Measurements from ENCODE around the gene PTPRN2. TPM values are rescaled to one million over a fixed set of nuclear protein-coding genes. Genes with fewer than 3 reads are reported as not detected.

The PTPRN2 gene
- total and polyA plus RNA-seq, 7 donors = 0.47 to 0.82 (median 0.51) TPM

GRCh38 chr7:158112571-158113320 lies 474.9 kb downstream of the PTPRN2 start:
- DNase-seq = no peak

GRCh38 chr7:158111906-158112570 lies 475.6 kb downstream of the PTPRN2 start:
- no peak overlapping the region for H3K4me3 ChIP-seq
- no peaks in the 10 kb centered on the region for H3K27me3 ChIP-seq (ENCODE audit: insufficient read depth in 3 of 3, low read length in 2 of 3)
- H3K36me3 ChIP-seq (ENCODE audit: insufficient read depth in 1 of 2, low read depth in 1 of 2) = no peaks in the 10 kb centered on the region
- H3K4me1 ChIP-seq = no peaks in the 10 kb centered on the region
- 79 to 86% (median 82%) methylated on average over 13 to 15 of the region's 15 CpGs for WGBS, 3 donors
- peaks cover 3% of the 10 kb centered on the region for H3K9me3 ChIP-seq
- TF ChIP-seq CTCF (IDR thresholded peaks at IDR 0.05) = no peak
- ATAC-seq = no peak
- intact Hi-C loops (cut with DNase I) = no loop called here
- H3K27ac ChIP-seq = no peak overlapping the region
- no peak for DNase-seq

More at GRCh38 chr7:158112571-158113320, 474.9 kb downstream of the PTPRN2 start:
- Histone ChIP-seq H3K9me3 (peaks cover 10% of the 10 kb centered on the region), H3K27me3 (ENCODE audit: insufficient read depth in 3 of 3, low read length in 2 of 3) (no peaks in the 10 kb centered on the region), H3K4me1 (no peaks in the 10 kb centered on the region), H3K36me3 (ENCODE audit: insufficient read depth in 1 of 2, low read depth in 1 of 2) (no peaks in the 10 kb centered on the region), H3K27ac (no peak overlapping the region), H3K4me3 (no peak overlapping the region)
- no peak for TF ChIP-seq CTCF (IDR thresholded peaks at IDR 0.05)
- WGBS, 3 donors = 85 to 88% (median 87%) methylated on average over 16 of the region's 16 CpGs
- no peak for ATAC-seq
- intact Hi-C loops (cut with DNase I) = no loop called here

- Histone ChIP-seq H3K4me1 (no peaks in the 10 kb centered on the region), H3K27me3 (ENCODE audit: insufficient read depth in 3 of 3, low read length in 2 of 3) (no peaks in the 10 kb centered on the region), H3K4me3 (no peak overlapping the region), H3K27ac (no peak overlapping the region), H3K9me3 (no peaks in the 10 kb centered on the region), H3K36me3 (ENCODE audit: insufficient read depth in 1 of 2, low read depth in 1 of 2) (no peaks in the 10 kb centered on the region)
- no peak for ATAC-seq
- intact Hi-C loops (cut with DNase I) = no loop called here
- WGBS, 3 donors = 42 to 73% (median 60%) methylated on average over 16 of the region's 16 CpGs
- TF ChIP-seq CTCF (IDR thresholded peaks at IDR 0.05) = no peak
- DNase-seq = no peak
These were observed 476.4 kb downstream of the PTPRN2 start for GRCh38 chr7:158111049-158111751.

- WGBS, 3 donors = 80 to 86% (median 86%) methylated on average over 14 of the region's 14 CpGs
- H3K27ac ChIP-seq = no peak overlapping the region
- DNase-seq (no peak), ATAC-seq (no peak)
- no peaks in the 10 kb centered on the region for H3K9me3 ChIP-seq
- H3K4me3 ChIP-seq = no peak overlapping the region
- no peaks in the 10 kb centered on the region for H3K27me3 ChIP-seq (ENCODE audit: insufficient read depth in 3 of 3, low read length in 2 of 3)
- TF ChIP-seq CTCF (IDR thresholded peaks at IDR 0.05) = no peak
- no peaks in the 10 kb centered on the region for H3K36me3 ChIP-seq (ENCODE audit: insufficient read depth in 1 of 2, low read depth in 1 of 2)
- H3K4me1 ChIP-seq = no peaks in the 10 kb centered on the region
- intact Hi-C loops (cut with DNase I) = no loop called here
These were observed 477.0 kb downstream of the PTPRN2 start for GRCh38 chr7:158110661-158111048.

All from psoas muscle (tissue), 8 donors.